Endodermal cell (in vitro differentiated cells): ENCODE results near the gene FRRS1. TPM values are rescaled to one million over a fixed set of nuclear protein-coding genes. Genes with fewer than 3 reads are reported as not detected.

ENCODE experiments used
- DNase-seq: peaks from one replicate; pipeline ENCODE4 v3.0.0-alpha.2; 2017
- H3K27ac ChIP-seq: 2 replicates; pipeline ENCODE4 v1.5.1; 2013; ENCODE audit warnings: mild to moderate bottlenecking, low read depth, low read length, moderate library complexity
- H3K27me3 ChIP-seq: 2 replicates; pipeline ENCODE4 v1.6.1; 2013; ENCODE audit warnings: mild to moderate bottlenecking, low read length, moderate library complexity; ENCODE audit not compliant: insufficient read depth, control insufficient read depth, poor library complexity, severe bottlenecking
- H3K36me3 ChIP-seq: 2 replicates; pipeline ENCODE4 v1.7.0; 2013; ENCODE audit warnings: mild to moderate bottlenecking, low read length, moderate library complexity; ENCODE audit not compliant: control insufficient read depth, insufficient read depth
- H3K4me1 ChIP-seq: one replicate; pipeline ENCODE4 v1.7.0; 2013; ENCODE audit warnings: low read length; ENCODE audit not compliant: control insufficient read depth, insufficient read depth
- H3K4me3 ChIP-seq: 2 replicates; pipeline ENCODE4 v1.5.1; 2013; ENCODE audit warnings: mild to moderate bottlenecking, low read length, moderate library complexity
- H3K9ac ChIP-seq: 2 replicates; pipeline ENCODE4 v1.6.1; 2013; ENCODE audit warnings: mild to moderate bottlenecking, low read length, moderate library complexity; ENCODE audit not compliant: poor library complexity, severe bottlenecking; ENCODE audit errors: extremely low read depth
- H3K9me3 ChIP-seq: 2 replicates; pipeline ENCODE4 v1.6.1; 2013; ENCODE audit warnings: mild to moderate bottlenecking, low read length, moderate library complexity; ENCODE audit not compliant: control insufficient read depth
- H3K27ac Mint-ChIP-seq: 2 replicates; pipeline ENCODE4 v1.8.0; 2020; ENCODE audit warnings: mixed read lengths
- H3K27me3 Mint-ChIP-seq: 2 replicates; pipeline ENCODE4 v1.8.0; 2021; ENCODE audit warnings: mild to moderate bottlenecking, mixed read lengths; ENCODE audit not compliant: insufficient read depth
- H3K36me3 Mint-ChIP-seq: 2 replicates; pipeline ENCODE4 v1.8.0; 2020; ENCODE audit warnings: low read depth, mixed read lengths
- H3K4me1 Mint-ChIP-seq: 2 replicates; pipeline ENCODE4 v1.8.0; 2020; ENCODE audit warnings: mixed read lengths
- H3K4me3 Mint-ChIP-seq: 2 replicates; pipeline ENCODE4 v1.8.0; 2020; ENCODE audit warnings: mild to moderate bottlenecking, moderate library complexity, mixed read lengths
- H3K9me3 Mint-ChIP-seq: 2 replicates; pipeline ENCODE4 v1.8.0; 2020; ENCODE audit warnings: mild to moderate bottlenecking, mixed read lengths
- CTCF ChIP-seq: fragments of 200-600 bp; sonication (generic); conservative IDR thresholded peaks from 2 replicates; pipeline ENCODE4 v1.5.0; 2021; ENCODE audit warnings: antibody characterized with exemption, mild to moderate bottlenecking
- WGBS, 2 experiments: methylation state at CpG; one replicate each; pipeline versions ENCODE4 v1.1.5 to v1.1.7; 2013; ENCODE audit warnings: missing lambda C conversion rate in 2 of 2, mixed read lengths in 1 of 2; ENCODE audit not compliant: insufficient coverage in 1 of 2, insufficient read length in 1 of 2; 5-methylcytosine and 5-hydroxymethylcytosine counted together
- total RNA-seq, 2 donors: library from RNA; stranded (reverse); fragmentation: NEBNext Ultra II Directional in 1 of 2; extraction: Animal tissue kit (Norgen Biotek cat#: 25700) in 1 of 2; gene quantifications; 2 replicates in 1 of 2; 3 replicates in 1 of 2; pipeline ENCODE4 v1.2.1, GENCODE V29; 2021

The FRRS1 gene
- total RNA-seq, 2 donors from 2014 or later = 9.9 to 24.4 TPM

GRCh38 chr1:99660496-99660895 lies 105.9 kb downstream of the FRRS1 start:
- Histone ChIP-seq H3K9me3 (no peaks in the 10 kb centered on the region), H3K27me3 (no peaks in the 10 kb centered on the region), H3K36me3 (no peaks in the 10 kb centered on the region), H3K27ac (no peak overlapping the region), H3K9ac (no peak overlapping the region), H3K4me1 (no peaks in the 10 kb centered on the region), H3K4me3 (no peak overlapping the region)
- Mint-ChIP-seq H3K27me3 (no peaks in the 10 kb centered on the region), H3K4me1 (peaks cover 9% of the 10 kb centered on the region), H3K36me3 (no peaks in the 10 kb centered on the region), H3K4me3 (no peak overlapping the region), H3K27ac (no peak overlapping the region), H3K9me3 (no peaks in the 10 kb centered on the region)
- TF ChIP-seq CTCF = no peak
- DNase-seq = no peak
- 91 to 95% methylated on average over 2 of the region's 2 CpGs for WGBS, 2 experiments

GRCh38 chr1:99659755-99660210 lies 106.7 kb downstream of the FRRS1 start:
- H3K9me3 ChIP-seq = no peaks in the 10 kb centered on the region
- Mint-ChIP-seq H3K36me3 (no peaks in the 10 kb centered on the region), H3K4me1 (peaks cover 9% of the 10 kb centered on the region), H3K27me3 (no peaks in the 10 kb centered on the region), H3K27ac (no peak overlapping the region), H3K4me3 (no peak overlapping the region), H3K9me3 (no peaks in the 10 kb centered on the region)
- H3K36me3 ChIP-seq = no peaks in the 10 kb centered on the region
- DNase-seq = no peak
- peak overlapping the region; percentile 21 for H3K27ac ChIP-seq
- no peak overlapping the region for H3K9ac ChIP-seq
- H3K4me1 ChIP-seq = no peaks in the 10 kb centered on the region
- H3K4me3 ChIP-seq = no peak overlapping the region
- no peak for TF ChIP-seq CTCF
- 87% methylated on average over 2 of the region's 2 CpGs; no CpG with 5 or more reads in 1 of the 2 experiments for WGBS, 2 experiments
- no peaks in the 10 kb centered on the region for H3K27me3 ChIP-seq

Other genes starting within 250 kb of the FRRS1 start
- gene PALMD, start 120.5 kb downstream of the FRRS1 start, total RNA-seq = under 1 TPM; 0.24 to 0.26 TPM
- 100 to 1,000 TPM in 1 of 2 donors, 10 to 100 TPM in 1; 89.2 to 102 TPM for gene AGL, start 83.7 kb upstream of the FRRS1 start, total RNA-seq
- gene SLC35A3, start 203.4 kb upstream of the FRRS1 start, total RNA-seq = 10 to 100 TPM; 41.2 to 47.0 TPM